RWPE2 (cell line): ENCODE results near the gene ATR.

ENCODE experiments used
- ATAC-seq: fragments of 200-7000 bp; cut with Tn5 transposase; 3 replicates; pipeline ENCODE4 v1.9.1; 2021; ENCODE audit warnings: low read depth
- DNase-seq: peaks from one replicate; pipeline ENCODE4 v3.0.0-alpha.2; 2020; ENCODE audit warnings: low spot score
- H3K27ac ChIP-seq: fragments of 450-650 bp; 2 replicates; pipeline ENCODE4 v1.5.1; 2017; ENCODE audit warnings: mild to moderate bottlenecking; ENCODE audit not compliant: poor library complexity, severe bottlenecking
- H3K27me3 ChIP-seq: fragments of 250-450 bp; sonication (Bioruptor Pico); 2 replicates; pipeline ENCODE4 v1.5.1; 2021; ENCODE audit warnings: mild to moderate bottlenecking, moderate library complexity; ENCODE audit not compliant: insufficient read depth, poor library complexity, severe bottlenecking
- H3K36me3 ChIP-seq: fragments of 250-450 bp; sonication (Bioruptor Pico); 2 replicates; pipeline ENCODE4 v1.5.1; 2020; ENCODE audit warnings: low read depth, mild to moderate bottlenecking, moderate library complexity
- H3K4me1 ChIP-seq: fragments of 250-450 bp; sonication (Bioruptor Pico); 2 replicates; pipeline ENCODE4 v1.5.1; 2021; ENCODE audit warnings: mild to moderate bottlenecking, moderate library complexity; ENCODE audit not compliant: insufficient read depth, poor library complexity, severe bottlenecking
- H3K4me3 ChIP-seq: fragments of 250-450 bp; sonication (Bioruptor Pico); 2 replicates; pipeline ENCODE4 v1.5.1; 2021; ENCODE audit warnings: mild to moderate bottlenecking, moderate library complexity; ENCODE audit not compliant: severe bottlenecking
- H3K9me3 ChIP-seq: fragments of 250-450 bp; sonication (Bioruptor Pico); 2 replicates; pipeline ENCODE4 v1.5.1; 2021; ENCODE audit warnings: mild to moderate bottlenecking, moderate library complexity; ENCODE audit not compliant: severe bottlenecking
- TF ChIP-seq, protein P1 (sequence below): fragments of 450-650 bp; IDR thresholded peaks from one replicate; pipeline ENCODE4 v1.5.1; 2017; ENCODE audit warnings: mild to moderate bottlenecking, moderate library complexity; ENCODE audit not compliant: poor library complexity, severe bottlenecking

The ATR gene

DNA sequence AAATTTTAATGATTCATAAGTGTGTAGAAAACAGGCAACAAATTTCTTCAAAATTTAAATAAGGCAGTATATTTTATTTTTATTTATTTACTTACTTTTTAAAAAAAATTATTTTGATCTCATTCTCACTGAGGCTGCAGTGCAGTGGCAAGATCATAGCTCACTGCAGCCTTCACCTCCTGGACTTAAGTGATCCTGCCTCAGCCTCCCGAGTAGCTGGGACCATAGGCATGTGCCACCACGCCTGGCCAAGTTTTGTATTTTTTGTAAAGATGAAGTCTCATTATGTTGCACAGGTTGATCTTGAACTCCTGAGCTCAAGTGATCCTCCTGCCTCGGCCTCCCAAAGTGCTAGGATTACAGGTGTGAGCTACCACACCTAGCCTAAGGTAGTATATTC is 69.5 kb downstream of the ATR start:
- ATAC-seq, result no peak
- TF ChIP-seq, protein P1, sequence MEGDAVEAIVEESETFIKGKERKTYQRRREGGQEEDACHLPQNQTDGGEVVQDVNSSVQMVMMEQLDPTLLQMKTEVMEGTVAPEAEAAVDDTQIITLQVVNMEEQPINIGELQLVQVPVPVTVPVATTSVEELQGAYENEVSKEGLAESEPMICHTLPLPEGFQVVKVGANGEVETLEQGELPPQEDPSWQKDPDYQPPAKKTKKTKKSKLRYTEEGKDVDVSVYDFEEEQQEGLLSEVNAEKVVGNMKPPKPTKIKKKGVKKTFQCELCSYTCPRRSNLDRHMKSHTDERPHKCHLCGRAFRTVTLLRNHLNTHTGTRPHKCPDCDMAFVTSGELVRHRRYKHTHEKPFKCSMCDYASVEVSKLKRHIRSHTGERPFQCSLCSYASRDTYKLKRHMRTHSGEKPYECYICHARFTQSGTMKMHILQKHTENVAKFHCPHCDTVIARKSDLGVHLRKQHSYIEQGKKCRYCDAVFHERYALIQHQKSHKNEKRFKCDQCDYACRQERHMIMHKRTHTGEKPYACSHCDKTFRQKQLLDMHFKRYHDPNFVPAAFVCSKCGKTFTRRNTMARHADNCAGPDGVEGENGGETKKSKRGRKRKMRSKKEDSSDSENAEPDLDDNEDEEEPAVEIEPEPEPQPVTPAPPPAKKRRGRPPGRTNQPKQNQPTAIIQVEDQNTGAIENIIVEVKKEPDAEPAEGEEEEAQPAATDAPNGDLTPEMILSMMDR, result no peak
- H3K9me3 ChIP-seq, result no peaks in the 10 kb centered on the region
- no peak overlapping the region for H3K27ac ChIP-seq
- H3K27me3 ChIP-seq, result no peaks in the 10 kb centered on the region
- DNase-seq, result no peak
- H3K36me3 ChIP-seq, result peaks cover 48% of the 10 kb centered on the region
- H3K4me3 ChIP-seq, result no peak overlapping the region
- no peaks in the 10 kb centered on the region for H3K4me1 ChIP-seq

DNA sequence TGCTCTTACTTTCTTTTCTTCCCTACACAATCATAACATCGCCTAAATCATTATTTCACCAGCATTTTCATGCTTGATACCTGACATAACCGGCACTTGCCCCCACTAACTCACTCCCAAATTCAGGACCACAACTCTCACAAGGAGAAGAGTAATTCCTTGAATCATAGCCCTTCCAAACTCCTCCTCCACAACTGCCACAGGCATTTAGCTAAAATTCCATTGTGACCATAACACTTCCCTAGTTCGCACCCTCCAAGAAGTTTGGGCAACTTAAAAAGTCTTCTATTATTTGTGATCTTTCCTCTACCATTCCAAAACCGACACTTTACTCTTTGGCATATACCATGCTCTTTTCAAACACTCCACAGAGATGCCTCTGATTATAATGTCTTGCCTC is 71.3 kb downstream of the ATR start:
- DNase-seq, result no peak
- ATAC-seq, result no peak
- TF ChIP-seq, protein P1, result no peak
- Histone ChIP-seq H3K27me3 (no peaks in the 10 kb centered on the region), H3K9me3 (no peaks in the 10 kb centered on the region), H3K27ac (no peak overlapping the region), H3K4me3 (no peak overlapping the region), H3K4me1 (no peaks in the 10 kb centered on the region), H3K36me3 (peaks cover 51% of the 10 kb centered on the region)

DNA sequence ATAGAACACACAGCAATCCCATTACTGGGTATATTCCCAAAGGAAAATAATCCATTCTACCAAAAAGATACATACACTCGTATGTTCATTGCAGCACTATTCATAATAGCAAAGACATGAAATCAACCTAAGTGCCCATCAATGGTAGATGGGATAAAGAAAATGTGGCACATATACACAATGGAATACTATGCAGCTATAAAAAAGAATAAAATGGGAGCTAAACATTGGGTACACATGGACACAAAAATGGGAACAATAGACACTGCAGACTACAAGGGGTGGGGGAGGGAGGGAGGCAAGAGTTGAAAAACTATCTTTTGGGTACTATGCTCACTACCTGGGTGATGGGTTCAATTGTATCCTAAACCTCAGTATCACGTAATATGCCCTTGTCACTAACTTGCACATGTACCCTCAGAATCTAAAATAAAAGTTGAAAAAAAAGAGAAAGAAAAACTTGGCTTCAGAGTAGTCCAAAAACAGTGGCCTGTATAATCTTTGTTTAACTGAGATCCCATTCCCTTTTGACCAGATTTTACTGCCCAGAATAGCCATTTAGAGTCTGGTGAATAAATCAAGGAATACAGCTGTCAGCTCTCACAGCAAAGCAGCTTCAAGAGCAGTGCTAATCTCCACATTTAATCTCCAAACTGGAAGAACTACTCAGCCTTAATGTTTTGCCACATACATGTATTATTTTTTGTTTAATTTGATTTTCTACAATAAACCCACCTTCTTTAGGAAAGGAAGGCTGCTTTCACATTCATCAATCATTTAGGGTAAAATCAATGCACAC is 76.1 kb downstream of the ATR start:
- DNase-seq, result no peak

DNA sequence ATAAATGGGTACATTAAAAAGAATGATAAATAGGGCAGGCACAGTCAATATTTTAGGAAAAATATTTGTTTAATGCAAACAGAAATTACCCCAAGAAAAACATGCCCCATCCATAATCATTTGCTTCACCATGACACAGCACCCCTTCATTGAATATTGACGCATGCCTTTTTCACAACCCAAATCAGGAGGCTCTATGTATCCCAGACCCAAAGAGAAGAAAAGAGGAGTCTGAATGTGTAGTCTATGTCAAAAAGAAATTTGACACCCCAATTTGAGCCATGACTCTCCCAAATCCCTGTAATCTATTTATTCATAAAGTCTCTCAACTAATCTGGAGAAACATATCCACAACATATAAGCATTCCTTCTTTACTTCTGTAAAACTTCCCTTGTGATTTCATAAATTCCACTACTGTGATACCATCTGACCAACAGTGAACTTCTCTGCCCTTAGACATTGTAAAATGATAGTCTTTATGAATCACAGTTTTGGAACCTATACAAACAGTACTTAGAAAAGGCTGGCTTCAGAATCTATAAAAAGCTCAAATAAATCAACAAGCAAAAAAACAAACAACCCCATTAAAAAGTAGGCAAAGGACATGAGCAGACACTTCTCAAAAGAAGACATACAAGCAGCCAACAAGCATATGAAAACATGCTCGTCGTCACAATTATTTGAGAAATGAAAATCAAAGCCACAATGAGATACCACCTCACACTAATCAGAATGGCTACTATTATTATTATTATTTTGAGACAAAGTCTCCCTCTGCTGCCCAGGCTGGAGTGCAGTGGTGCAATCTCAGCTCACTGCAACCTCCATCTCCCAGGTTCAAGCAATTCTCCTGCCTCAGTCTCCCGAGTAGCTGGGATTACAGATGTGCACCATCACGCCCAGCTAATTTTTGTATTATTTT is 77.3 kb downstream of the ATR start:
- Histone ChIP-seq H3K9me3 (no peaks in the 10 kb centered on the region), H3K27ac (peak overlapping the region; percentile 1), H3K4me3 (no peak overlapping the region), H3K36me3 (peaks cover 71% of the 10 kb centered on the region), H3K27me3 (no peaks in the 10 kb centered on the region), H3K4me1 (peaks cover 13% of the 10 kb centered on the region)
- TF ChIP-seq, protein P1, result no peak
- DNase-seq, result no peak
- ATAC-seq, result peak; percentile 96

More for the DNA sequence above, 76.1 kb downstream of the ATR start:
- TF ChIP-seq, protein P1, result no peak
- H3K9me3 ChIP-seq, result no peaks in the 10 kb centered on the region
- no peak for ATAC-seq
- peaks cover 60% of the 10 kb centered on the region for H3K36me3 ChIP-seq
- H3K4me3 ChIP-seq, result no peak overlapping the region
- no peaks in the 10 kb centered on the region for H3K27me3 ChIP-seq
- peaks cover 13% of the 10 kb centered on the region for H3K4me1 ChIP-seq
- H3K27ac ChIP-seq, result no peak overlapping the region
